K562 (cell line): Measurements from ENCODE around the gene CACNA2D3. TPM values are rescaled to one million over a fixed set of nuclear protein-coding genes. Genes with fewer than 3 reads are reported as not detected.

ENCODE experiments used
- ATAC-seq: fragments of 200-7000 bp; cut with Tn5 transposase; 3 replicates; pipeline ENCODE4 v1.9.1; 2020; ENCODE audit warnings: moderate library complexity
- BruUV-seq: library from RNA; stranded (reverse); fragments of 400-500 nt; replicated peaks from 2 replicates; lab custom pipeline; 2021; lab: Mats Ljungman, UMichigan
- CTCF ChIA-PET: fragments of 300-600 bp; formaldehyde crosslinking; extraction: SDS; loops from one replicate; lab custom pipeline; 2021; ENCODE audit warnings: low intra/inter-chr PET ratio; lab: Yijun Ruan, JAX
- POLR2A ChIA-PET: fragments of 300-600, 350-650 bp; sonication (Branson Sonifier 250); formaldehyde crosslinking; extraction: SDS; loops from one replicate; lab custom pipeline; 2021; ENCODE audit warnings: antibody characterized with exemption, inconsistent platforms; lab: Yijun Ruan, JAX
- DNase-seq, 4 experiments: peaks; one replicate each; pipeline versions ENCODE4 v3.0.0 to v3.0.0-alpha.2; 2011 to 2018; ENCODE audit warnings: low spot score in 3 of 4, mixed read lengths in 3 of 4; ENCODE audit errors: extremely low read depth in 1 of 4
- FAIRE-seq: peaks from 2 replicates; lab custom pipeline; 2011; peaks lifted over from hg19 to GRCh38; lab: Jason Lieb, UNC
- H2AFZ ChIP-seq: 2 replicates; pipeline ENCODE4 v1.6.0; 2011; ENCODE audit warnings: low read depth, low read length, control low read depth, inconsistent platforms
- H3K27ac ChIP-seq: fragments of 200-600 bp; 3 replicates; pipeline ENCODE4 v1.8.0; 2011; ENCODE audit warnings: low read depth, mild to moderate bottlenecking, control low read depth, inconsistent platforms, low read length, moderate library complexity, mixed read lengths; ENCODE audit errors: extremely low read depth
- H3K27me3 ChIP-seq, 2 experiments: fragments of 300-600 bp in 1 of 2; 2 replicates in 1 of 2; 3 replicates in 1 of 2; pipeline versions ENCODE4 v1.6.0 to v1.8.0; 2011; ENCODE audit warnings: inconsistent platforms in 2 of 2, low read length in 2 of 2, mild to moderate bottlenecking in 1 of 2, mixed read lengths in 1 of 2, moderate library complexity in 1 of 2; ENCODE audit not compliant: control insufficient read depth in 2 of 2, insufficient read depth in 2 of 2
- H3K36me3 ChIP-seq: fragments of 300-600 bp; 3 replicates; pipeline ENCODE4 v1.8.0; 2011; ENCODE audit warnings: mild to moderate bottlenecking, low read length, inconsistent platforms; ENCODE audit not compliant: control insufficient read depth, insufficient read depth
- H3K4me1 ChIP-seq, 2 experiments: fragments of 200-600 bp in 1 of 2; replicated peaks in 1 of 2; 2 replicates in 1 of 2; 3 replicates in 1 of 2; pipeline versions ENCODE4 v1.5.1 to v1.8.0; 2011; ENCODE audit warnings: inconsistent platforms in 2 of 2, low read length in 2 of 2, mild to moderate bottlenecking in 1 of 2, mixed read lengths in 1 of 2, moderate library complexity in 1 of 2; ENCODE audit not compliant: control insufficient read depth in 2 of 2, insufficient read depth in 2 of 2
- H3K4me2 ChIP-seq: 2 replicates; pipeline ENCODE4 v1.6.1; 2011; ENCODE audit warnings: low read length, control low read depth, inconsistent platforms, mixed read lengths; ENCODE audit not compliant: insufficient read depth
- H3K4me3 ChIP-seq: fragments of 200-600 bp; sonication (generic), shearing (Covaris generic); 2 replicates; pipeline ENCODE4 v1.5.1; 2016; ENCODE audit warnings: control low read depth, inconsistent platforms
- H3K79me2 ChIP-seq: fragments of 200-600 bp; 3 replicates; pipeline ENCODE4 v1.8.0; 2011; ENCODE audit warnings: low read length, inconsistent platforms; ENCODE audit not compliant: control insufficient read depth, insufficient read depth
- H3K9ac ChIP-seq, 2 experiments: 2 replicates each; pipeline versions ENCODE4 v1.6.0 to v1.6.1; 2011; ENCODE audit warnings: low read depth in 2 of 2, low read length in 2 of 2, control low read depth in 1 of 2, inconsistent platforms in 1 of 2, mild to moderate bottlenecking in 1 of 2, mixed read lengths in 1 of 2; ENCODE audit not compliant: insufficient read depth in 1 of 2
- H3K9me1 ChIP-seq: one replicate; pipeline ENCODE4 v1.6.0; 2011; ENCODE audit warnings: inconsistent platforms, mild to moderate bottlenecking, low read length, moderate library complexity; ENCODE audit not compliant: control insufficient read depth, insufficient read depth
- H3K9me3 ChIP-seq: replicated peaks from 2 replicates; pipeline ENCODE4 v1.5.1; 2011; ENCODE audit warnings: low read depth, low read length, inconsistent platforms; ENCODE audit not compliant: control insufficient read depth, insufficient read depth
- H4K20me1 ChIP-seq: replicated peaks from 2 replicates; pipeline ENCODE4 v1.6.1; 2011; ENCODE audit warnings: low read length, inconsistent platforms, mixed read lengths; ENCODE audit not compliant: control insufficient read depth, insufficient read depth
- FOSL1 ChIP-seq: fragments of 200-800 bp; sonication (Bioruptor generic); conservative IDR thresholded peaks from 2 replicates; pipeline ENCODE4 v1.6.1; 2016; ENCODE audit warnings: missing genetic modification characterization, missing compliant biosample characterization
- NCOR1 ChIP-seq: fragments of 450-650 bp; IDR thresholded peaks from 2 replicates; pipeline ENCODE4 v1.6.1; 2016; ENCODE audit warnings: mild to moderate bottlenecking, moderate library complexity
- PATZ1 ChIP-seq: fragments of 250-450 bp; sonication (Bioruptor Pico); IDR thresholded peaks from 2 replicates; pipeline ENCODE4 v1.5.0; 2020; ENCODE audit warnings: mild to moderate bottlenecking, borderline replicate concordance
- SNRNP70 ChIP-seq: fragments of 200-400 bp; formaldehyde crosslinking; optimal IDR thresholded peaks from 2 replicates; pipeline ENCODE3; 2017; ENCODE audit warnings: low read depth, low read length
- SRSF9 ChIP-seq: fragments of 200-400 bp; formaldehyde crosslinking; IDR thresholded peaks from 2 replicates; pipeline ENCODE4 v1.6.1; 2017; ENCODE audit warnings: low read depth, low read length, borderline replicate concordance
- TBP ChIP-seq: optimal IDR thresholded peaks from 2 replicates; pipeline ENCODE3; 2011; ENCODE audit warnings: low read depth, low read length, improper control_type of control experiment
- ZNF57 ChIP-seq: fragments of 450-650 bp; formaldehyde crosslinking; IDR thresholded peaks from 2 replicates; pipeline ENCODE4 v1.4.0; 2020; ENCODE audit warnings: mild to moderate bottlenecking, moderate library complexity
- WGBS: fragments of 100-300 bp; shearing (Covaris generic); methylation state at CpG from one replicate; pipeline ENCODE4 v1.1.6; 2016; ENCODE audit warnings: low coverage, mixed read lengths; ENCODE audit not compliant: insufficient coverage; ENCODE audit errors: missing lambda C conversion rate; 5-methylcytosine and 5-hydroxymethylcytosine counted together
- in situ Hi-C: fragments of 300-500 bp; cut with MboI; formaldehyde crosslinking; loops from 4 replicates; pipeline ENCODE4 v1.15.0; 2018; ENCODE audit warnings: inconsistent platforms, mixed read lengths
- intact Hi-C: fragments of 100-400 bp; cut with micrococcal nuclease; formaldehyde crosslinking; loops from 2 replicates; pipeline ENCODE4 v1.14.2; 2022
- polyA plus RNA-seq, 8 experiments: library from polyadenylated mRNA; depleted of rRNA in 4 of 8; stranded (reverse) in 5 of 8; unstranded in 3 of 8; fragments of >200 nt; fragmentation: Nextera tagmentation in 2 of 8; fragmentation: Illumina TruSeq in 1 of 8; extraction: Ambion mirVana in 2 of 8; extraction: Trizol in 1 of 8; gene quantifications; 2 replicates each; pipeline versions ENCODE4 v1.2.1 to v1.2.3, GENCODE V29; 2011 to 2014; ENCODE audit warnings: inconsistent platforms in 1 of 8, missing spikeins in 1 of 8
- total RNA-seq, 7 experiments: library from RNA; depleted of rRNA in 6 of 7; stranded (reverse); fragments of >200 nt in 6 of 7; fragmentation: Illumina TruSeq in 2 of 7; extraction: Trizol in 2 of 7; gene quantifications; 2 replicates each; pipeline versions ENCODE4 v1.2.1 to v1.2.3, GENCODE V29; 2011 to 2021; ENCODE audit warnings: low replicate concordance in 1 of 7
- TF ChIP-seq, protein P1 (sequence below), 2 experiments: fragments of 450-650 bp; IDR thresholded peaks; 2 replicates each; pipeline ENCODE4 v1.6.1; 2016; ENCODE audit warnings: mild to moderate bottlenecking in 2 of 2, borderline replicate concordance in 1 of 2, low read depth in 1 of 2, moderate library complexity in 1 of 2

Gene CACNA2D3
- total and polyA plus RNA-seq, 9 of the 15 experiments (the other 6 are each of a cell fraction or from before 2014, with no cell fraction given), result 0.01 TPM; not detected in 8

DNA sequence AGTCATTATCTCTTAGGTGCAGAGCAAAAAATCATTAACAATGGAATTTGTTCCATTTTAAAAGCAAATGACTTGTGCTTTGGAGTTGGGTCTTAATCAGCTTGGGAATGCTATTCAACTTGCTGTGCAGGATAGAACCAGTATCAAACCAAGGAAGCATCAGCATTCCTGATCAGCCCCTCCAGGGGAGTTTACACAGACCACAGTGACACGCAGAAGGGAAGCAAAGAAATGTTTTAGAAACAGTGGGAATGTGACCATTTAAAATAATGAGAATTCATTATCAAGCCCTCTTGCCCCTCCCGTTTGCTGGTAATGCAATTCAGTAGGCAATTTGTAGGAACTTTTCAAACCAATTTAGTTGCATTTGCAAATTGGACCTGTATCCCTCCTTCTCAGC lies 650.4 kb downstream of the CACNA2D3 start:
- ChIA-PET POLR2A (no interaction called here), CTCF (no interaction called here)
- Histone ChIP-seq H3K9me1 (no peaks in the 10 kb centered on the region), H3K9me3 (no peaks in the 10 kb centered on the region), H3K4me1 (no peaks in the 10 kb centered on the region), H3K27me3 (no peaks in the 10 kb centered on the region; a peak in 1 of 5 replicates), H3K4me3 (no peak overlapping the region), H3K36me3 (no peaks in the 10 kb centered on the region), H3K9ac (no peak overlapping the region), H3K4me2 (no peak overlapping the region), H3K27ac (no peak overlapping the region), H2AFZ (no peak overlapping the region), H3K79me2 (no peaks in the 10 kb centered on the region), H4K20me1 (no peaks in the 10 kb centered on the region)
- no TSS peak for BruUV-seq
- FAIRE-seq, result no peak
- no peak for DNase-seq
- TF ChIP-seq SRSF9 (no peak), PATZ1 (no peak), FOSL1 (tag) (no peak), NCOR1 (no peak), SNRNP70 (no peak), TBP (no peak), ZNF57 (CRISPR knock-in tag) (no peak)
- TF ChIP-seq, protein P1, sequence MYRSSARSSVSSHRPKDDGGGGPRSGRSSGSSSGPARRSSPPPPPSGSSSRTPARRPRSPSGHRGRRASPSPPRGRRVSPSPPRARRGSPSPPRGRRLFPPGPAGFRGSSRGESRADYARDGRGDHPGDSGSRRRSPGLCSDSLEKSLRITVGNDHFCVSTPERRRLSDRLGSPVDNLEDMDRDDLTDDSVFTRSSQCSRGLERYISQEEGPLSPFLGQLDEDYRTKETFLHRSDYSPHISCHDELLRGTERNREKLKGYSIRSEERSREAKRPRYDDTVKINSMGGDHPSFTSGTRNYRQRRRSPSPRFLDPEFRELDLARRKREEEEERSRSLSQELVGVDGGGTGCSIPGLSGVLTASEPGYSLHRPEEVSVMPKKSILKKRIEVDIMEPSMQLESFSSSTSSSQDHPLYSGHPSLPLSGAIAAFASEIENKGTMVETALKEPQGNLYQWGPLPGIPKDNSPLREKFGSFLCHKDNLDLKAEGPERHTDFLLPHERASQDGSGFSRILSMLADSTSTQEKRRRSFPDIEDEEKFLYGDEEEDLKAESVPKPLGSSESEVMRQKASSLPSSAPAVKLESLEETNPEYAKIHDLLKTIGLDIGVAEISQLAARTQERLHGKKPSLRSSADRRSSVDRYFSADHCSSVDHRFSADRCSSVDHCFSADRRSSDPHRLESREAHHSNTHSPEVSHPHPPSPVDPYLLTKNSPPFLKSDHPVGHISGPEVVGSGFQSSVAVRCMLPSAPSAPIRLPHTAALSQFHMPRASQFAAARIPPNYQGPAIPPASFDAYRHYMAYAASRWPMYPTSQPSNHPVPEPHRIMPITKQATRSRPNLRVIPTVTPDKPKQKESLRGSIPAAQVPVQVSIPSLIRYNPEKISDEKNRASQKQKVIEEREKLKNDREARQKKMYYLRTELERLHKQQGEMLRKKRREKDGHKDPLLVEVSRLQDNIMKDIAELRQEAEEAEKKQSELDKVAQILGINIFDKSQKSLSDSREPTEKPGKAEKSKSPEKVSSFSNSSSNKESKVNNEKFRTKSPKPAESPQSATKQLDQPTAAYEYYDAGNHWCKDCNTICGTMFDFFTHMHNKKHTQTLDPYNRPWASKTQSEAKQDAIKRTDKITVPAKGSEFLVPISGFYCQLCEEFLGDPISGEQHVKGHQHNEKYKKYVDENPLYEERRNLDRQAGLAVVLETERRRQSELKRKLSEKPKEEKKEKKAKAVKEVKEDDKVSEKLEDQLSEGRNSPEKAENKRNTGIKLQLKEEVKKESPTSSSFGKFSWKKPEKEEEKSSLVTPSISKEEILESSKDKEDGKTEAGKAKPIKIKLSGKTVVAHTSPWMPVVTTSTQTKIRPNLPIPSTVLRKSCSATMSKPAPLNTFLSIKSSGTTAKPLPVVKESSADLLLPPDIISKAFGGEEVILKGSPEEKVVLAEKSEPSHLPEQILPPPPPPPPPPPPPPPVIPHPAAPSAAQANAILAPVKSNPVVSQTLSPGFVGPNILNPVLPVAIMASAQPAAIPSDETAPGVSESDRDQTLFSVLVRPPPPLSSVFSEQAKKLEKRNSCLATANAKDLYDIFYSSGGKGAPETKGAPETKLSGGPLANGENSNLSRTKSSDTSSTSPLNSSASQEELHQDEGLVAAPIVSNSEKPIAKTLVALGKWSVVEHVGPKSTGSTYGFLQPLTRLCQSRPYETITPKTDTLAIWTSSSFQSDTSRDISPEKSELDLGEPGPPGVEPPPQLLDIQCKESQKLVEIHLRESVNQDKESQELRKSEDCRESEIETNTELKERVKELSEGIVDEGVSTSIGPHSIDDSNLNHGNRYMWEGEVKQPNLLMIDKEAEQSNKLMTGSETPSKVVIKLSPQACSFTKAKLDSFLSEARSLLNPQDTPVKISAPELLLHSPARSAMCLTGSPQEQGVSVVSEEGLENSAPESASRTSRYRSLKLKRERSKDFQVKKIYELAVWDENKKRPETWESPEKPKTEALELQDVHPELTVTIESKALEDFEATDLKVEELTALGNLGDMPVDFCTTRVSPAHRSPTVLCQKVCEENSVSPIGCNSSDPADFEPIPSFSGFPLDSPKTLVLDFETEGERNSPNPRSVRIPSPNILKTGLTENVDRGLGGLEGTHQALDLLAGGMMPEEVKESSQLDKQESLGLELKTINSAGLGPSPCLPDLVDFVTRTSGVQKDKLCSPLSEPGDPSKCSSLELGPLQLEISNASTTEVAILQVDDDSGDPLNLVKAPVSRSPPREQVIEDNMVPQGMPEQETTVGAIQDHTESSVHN (IDR thresholded peaks at IDR 0.05; ENCODE audit: borderline replicate concordance in 1 of 2, low read depth in 1 of 2), result no peak
- intact Hi-C loops (no loop called here), in situ Hi-C loops (no loop called here)
- no peak for ATAC-seq
- 0% methylated on average over 2 of the region's 2 CpGs for WGBS
